Ascending aorta (tissue), 2 donors: ENCODE measurements around the gene ELAVL1. TPM values are rescaled to one million over a fixed set of nuclear protein-coding genes. Genes with fewer than 3 reads are reported as not detected.

ENCODE experiments used
- DNase-seq, 2 donors: peaks; one replicate each; pipeline ENCODE4 v3.0.0-alpha.2; 2019; ENCODE audit warnings: low spot score in 2 of 2
- H3K27ac ChIP-seq, 2 donors: fragments of 200-600 bp; sonication (generic); one replicate each; pipeline ENCODE4 v1.5.1; 2016 to 2017; ENCODE audit warnings: mild to moderate bottlenecking in 1 of 2
- H3K27me3 ChIP-seq: fragments of 200-600 bp; sonication (generic); one replicate; pipeline ENCODE4 v1.5.1; 2017
- H3K36me3 ChIP-seq, 2 donors: fragments of 200-600 bp; sonication (generic); one replicate each; pipeline ENCODE4 v1.5.1; 2016
- H3K4me1 ChIP-seq, 2 donors: fragments of 200-600 bp; sonication (generic); one replicate each; pipeline ENCODE4 v1.5.1; 2016 to 2017; ENCODE audit warnings: mild to moderate bottlenecking in 1 of 2
- H3K4me3 ChIP-seq, 2 donors: fragments of 200-600 bp; sonication (generic); one replicate each; pipeline ENCODE4 v1.5.1; 2016 to 2017; ENCODE audit warnings: mild to moderate bottlenecking in 1 of 2
- H3K9me3 ChIP-seq, 2 donors: fragments of 200-600 bp; sonication (generic); one replicate each; pipeline ENCODE4 v1.5.1; 2016
- intact Hi-C: fragments of 100-400 bp; cut with DNase I; formaldehyde crosslinking; loops from one replicate; pipeline ENCODE4 v1.15.1; 2023
- total RNA-seq: library from RNA; depleted of rRNA; stranded (reverse); fragments of >200 nt; gene quantifications from one replicate; pipeline ENCODE4 v1.1.0, GENCODE V29; 2016
- TF ChIP-seq, protein P1 (sequence below), 3 experiments: fragments of 200-600 bp in 2 of 3; fragments of 450-650 bp in 1 of 3; sonication (generic) in 2 of 3; IDR thresholded peaks; one replicate each; pipeline ENCODE4 v1.5.1; 2016 to 2019; ENCODE audit warnings: antibody characterized with exemption in 3 of 3, mild to moderate bottlenecking in 1 of 3, moderate library complexity in 1 of 3

The ELAVL1 gene
- total RNA-seq, 1 donor from 2014 or later = 19.9 TPM

DNA sequence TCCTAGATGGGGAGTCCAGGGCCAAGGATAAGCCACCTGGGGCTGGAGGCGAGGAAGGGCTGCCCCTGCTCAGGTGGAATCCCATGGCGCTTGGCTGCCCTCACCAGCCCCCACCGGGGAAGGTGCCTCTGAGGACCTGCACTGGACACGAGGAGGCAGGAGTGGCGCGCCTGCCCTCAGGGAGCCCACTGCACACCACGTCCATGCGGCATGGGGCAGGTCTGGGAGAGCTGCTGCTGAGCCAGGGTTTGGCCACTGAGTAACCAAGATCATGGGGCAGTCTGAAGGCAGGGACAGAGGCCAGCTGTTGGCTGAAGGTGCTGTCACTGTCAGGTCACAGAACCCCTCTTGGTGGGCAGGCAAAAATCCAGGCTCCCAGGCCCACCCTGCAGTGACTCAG, 25.9 kb downstream of the ELAVL1 start:
- Histone ChIP-seq H3K4me3 (no peak overlapping the region), H3K27me3 (no peaks in the 10 kb centered on the region), H3K36me3 (peaks cover 57 to 80% of the 10 kb centered on the region in 2 donors), H3K9me3 (no peaks in the 10 kb centered on the region), H3K27ac (no peak overlapping the region), H3K4me1 (peaks cover 0 to 3% of the 10 kb centered on the region in 2 donors)
- DNase-seq = no peak
- TF ChIP-seq, protein P1, sequence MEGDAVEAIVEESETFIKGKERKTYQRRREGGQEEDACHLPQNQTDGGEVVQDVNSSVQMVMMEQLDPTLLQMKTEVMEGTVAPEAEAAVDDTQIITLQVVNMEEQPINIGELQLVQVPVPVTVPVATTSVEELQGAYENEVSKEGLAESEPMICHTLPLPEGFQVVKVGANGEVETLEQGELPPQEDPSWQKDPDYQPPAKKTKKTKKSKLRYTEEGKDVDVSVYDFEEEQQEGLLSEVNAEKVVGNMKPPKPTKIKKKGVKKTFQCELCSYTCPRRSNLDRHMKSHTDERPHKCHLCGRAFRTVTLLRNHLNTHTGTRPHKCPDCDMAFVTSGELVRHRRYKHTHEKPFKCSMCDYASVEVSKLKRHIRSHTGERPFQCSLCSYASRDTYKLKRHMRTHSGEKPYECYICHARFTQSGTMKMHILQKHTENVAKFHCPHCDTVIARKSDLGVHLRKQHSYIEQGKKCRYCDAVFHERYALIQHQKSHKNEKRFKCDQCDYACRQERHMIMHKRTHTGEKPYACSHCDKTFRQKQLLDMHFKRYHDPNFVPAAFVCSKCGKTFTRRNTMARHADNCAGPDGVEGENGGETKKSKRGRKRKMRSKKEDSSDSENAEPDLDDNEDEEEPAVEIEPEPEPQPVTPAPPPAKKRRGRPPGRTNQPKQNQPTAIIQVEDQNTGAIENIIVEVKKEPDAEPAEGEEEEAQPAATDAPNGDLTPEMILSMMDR (IDR thresholded peaks at IDR 0.05) = no peak
- intact Hi-C loops = no loop called here

DNA sequence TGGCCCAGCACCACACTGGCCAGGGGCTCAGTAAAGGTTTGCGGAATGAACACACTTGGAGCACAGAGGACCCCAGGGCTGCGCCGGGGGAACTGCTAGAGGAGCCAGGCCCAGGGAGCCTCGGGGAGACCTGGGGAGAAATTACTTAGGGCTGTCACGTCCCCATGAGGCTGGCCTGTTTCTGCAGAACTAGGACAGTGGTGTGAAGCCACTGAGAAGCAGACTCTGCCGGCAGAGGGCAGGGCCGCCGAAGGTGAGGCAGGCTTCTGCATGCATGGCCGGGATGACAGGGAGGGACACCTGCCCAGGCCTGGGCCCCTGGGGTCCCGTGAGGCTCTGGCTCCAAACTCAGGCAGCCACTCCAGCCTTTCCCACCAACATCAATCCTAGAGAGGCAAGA, 26.4 kb downstream of the ELAVL1 start:
- no peak for DNase-seq
- H3K4me3 ChIP-seq = no peak overlapping the region
- intact Hi-C loops = no loop called here
- no peaks in the 10 kb centered on the region for H3K9me3 ChIP-seq
- H3K27ac ChIP-seq = no peak overlapping the region
- H3K4me1 ChIP-seq = peaks cover 0 to 3% of the 10 kb centered on the region in 2 donors
- no peaks in the 10 kb centered on the region for H3K27me3 ChIP-seq
- peaks cover 59 to 78% of the 10 kb centered on the region in 2 donors for H3K36me3 ChIP-seq
- TF ChIP-seq, protein P1 (IDR thresholded peaks at IDR 0.05) = no peak

DNA sequence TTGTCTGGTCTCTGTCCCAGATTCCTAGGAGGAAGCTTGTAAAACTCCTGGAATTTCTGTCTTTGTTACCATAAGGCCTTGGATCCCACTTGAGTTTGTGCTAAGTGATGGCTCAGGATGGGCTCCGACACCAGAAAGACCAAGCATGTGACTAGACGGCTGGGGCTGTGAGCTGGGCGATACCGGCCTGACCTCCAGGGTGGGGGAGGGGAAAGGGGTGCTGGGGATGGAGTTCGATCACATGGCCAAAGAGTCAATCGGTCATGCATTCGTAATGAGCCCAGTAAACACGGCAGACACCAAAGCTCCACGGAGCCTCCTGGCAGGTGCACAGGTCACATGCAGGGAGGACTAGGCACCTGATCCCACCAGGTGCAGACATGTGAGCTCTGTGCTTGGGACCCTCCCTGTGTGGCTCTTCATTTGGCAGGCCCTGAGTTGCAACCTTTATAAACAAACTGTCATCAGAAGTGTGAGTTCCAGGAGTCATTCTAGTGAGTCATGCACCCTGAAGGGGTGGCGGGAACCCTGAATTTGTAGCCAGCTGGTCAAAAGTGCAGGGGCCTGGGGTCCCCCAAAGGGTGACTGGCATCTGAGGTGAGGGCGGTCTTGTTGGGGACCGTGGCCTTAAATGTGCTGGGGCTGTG, 27.1 kb downstream of the ELAVL1 start:
- H3K27ac ChIP-seq = no peak overlapping the region
- peaks cover 0 to 3% of the 10 kb centered on the region in 2 donors for H3K4me1 ChIP-seq
- no peaks in the 10 kb centered on the region for H3K9me3 ChIP-seq
- intact Hi-C loops = no loop called here
- TF ChIP-seq, protein P1 (IDR thresholded peaks at IDR 0.05) = no peak
- no peak overlapping the region for H3K4me3 ChIP-seq
- no peaks in the 10 kb centered on the region for H3K27me3 ChIP-seq
- no peak for DNase-seq
- H3K36me3 ChIP-seq = peaks cover 58 to 78% of the 10 kb centered on the region in 2 donors

DNA sequence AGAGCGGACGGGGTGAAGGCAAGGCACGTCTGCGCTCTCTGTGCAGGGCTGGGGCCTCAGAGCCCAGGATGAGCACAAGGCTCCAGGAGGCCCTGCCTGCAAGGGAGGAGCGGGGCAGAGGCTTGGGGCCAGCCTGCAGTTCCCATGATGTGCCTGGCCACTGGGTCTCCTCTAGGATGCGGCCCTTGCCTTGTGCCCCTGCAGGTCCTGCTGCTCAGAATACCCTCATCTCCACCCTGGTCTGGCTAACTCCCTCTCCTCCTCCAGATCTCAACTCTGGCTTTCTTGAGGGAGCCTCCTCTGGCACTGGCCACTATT, 27.8 kb downstream of the ELAVL1 start:
- no peak for DNase-seq
- Histone ChIP-seq H3K9me3 (no peaks in the 10 kb centered on the region), H3K36me3 (peaks cover 58 to 75% of the 10 kb centered on the region in 2 donors), H3K27ac (no peak overlapping the region), H3K4me1 (peaks cover 0 to 3% of the 10 kb centered on the region in 2 donors), H3K4me3 (no peak overlapping the region), H3K27me3 (no peaks in the 10 kb centered on the region)
- intact Hi-C loops = no loop called here
- TF ChIP-seq, protein P1 (IDR thresholded peaks at IDR 0.05) = no peak

DNA sequence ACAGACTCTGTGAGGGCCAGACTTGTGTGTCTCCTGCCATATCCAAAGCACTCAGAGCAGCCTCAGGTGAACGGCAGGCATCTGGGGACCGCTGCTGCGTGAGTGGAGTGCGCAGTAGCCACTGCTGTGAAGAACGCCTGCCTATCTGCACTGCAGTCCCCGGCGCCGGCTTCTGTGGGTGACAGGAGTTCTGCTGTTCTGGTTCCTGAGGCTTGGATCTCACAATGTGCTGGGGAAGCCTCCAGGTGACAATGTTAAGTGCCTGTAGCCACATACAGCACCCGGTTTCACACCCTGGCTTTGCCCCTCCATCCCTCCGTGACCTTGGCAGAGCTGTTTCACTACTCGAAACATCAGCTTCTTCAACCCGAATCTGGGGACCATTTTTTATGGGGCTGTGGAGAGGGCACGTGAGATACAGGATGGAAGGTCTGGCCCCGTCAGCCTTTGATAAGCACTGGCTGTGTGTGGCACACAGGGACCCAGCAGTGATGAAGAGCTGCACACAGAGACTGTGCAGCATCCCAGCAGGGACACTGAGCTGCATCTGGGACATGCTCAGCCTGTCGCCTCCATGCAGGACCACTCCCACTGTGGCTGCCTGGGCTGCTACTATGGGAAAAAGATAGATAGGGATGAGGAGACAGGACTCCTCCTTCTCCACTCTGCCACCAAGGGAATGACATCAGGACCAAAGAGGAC, 28.3 kb downstream of the ELAVL1 start:
- intact Hi-C loops = no loop called here
- H3K9me3 ChIP-seq = no peaks in the 10 kb centered on the region
- H3K4me1 ChIP-seq = peaks cover 0 to 3% of the 10 kb centered on the region in 2 donors
- TF ChIP-seq, protein P1 (IDR thresholded peaks at IDR 0.05) = no peak
- H3K4me3 ChIP-seq = no peak overlapping the region
- H3K27me3 ChIP-seq = no peaks in the 10 kb centered on the region
- DNase-seq = no peak
- H3K27ac ChIP-seq = no peak overlapping the region
- H3K36me3 ChIP-seq = peaks cover 55 to 75% of the 10 kb centered on the region in 2 donors
